GM12878 (cell line): Measurements from ENCODE around the gene SLC7A1. TPM values are rescaled to one million over a fixed set of nuclear protein-coding genes. Genes with fewer than 3 reads are reported as not detected.

ENCODE experiments used
- ASH2L ChIP-seq: fragments of 300-600, 200-600 bp; sonication (generic); IDR thresholded peaks from 2 replicates; pipeline ENCODE4 v1.6.1; 2017; ENCODE audit warnings: low read depth, mild to moderate bottlenecking, borderline replicate concordance
- ATF2 ChIP-seq: IDR thresholded peaks from 2 replicates; pipeline ENCODE4 v1.6.1; 2012; ENCODE audit warnings: low read length, inconsistent platforms
- ATF3 ChIP-seq: IDR thresholded peaks from 2 replicates; pipeline ENCODE4 v1.6.1; 2011; ENCODE audit warnings: low read depth, mild to moderate bottlenecking, low read length, moderate library complexity, borderline replicate concordance; ENCODE audit errors: extremely low read depth
- CBFB ChIP-seq: IDR thresholded peaks from 2 replicates; pipeline ENCODE4 v1.6.1; 2016; ENCODE audit warnings: antibody characterized with exemption, low read depth
- CREM ChIP-seq: IDR thresholded peaks from 2 replicates; pipeline ENCODE4 v1.6.1; 2014; ENCODE audit warnings: antibody characterized with exemption, low read depth
- HDAC6 ChIP-seq: fragments of 200-600 bp; sonication (generic); IDR thresholded peaks from one replicate; pipeline ENCODE4 v1.8.0; 2017; ENCODE audit warnings: antibody characterized with exemption; ENCODE audit not compliant: unreplicated experiment
- HDGF ChIP-seq: fragments of 450-650 bp; IDR thresholded peaks from 2 replicates; pipeline ENCODE4 v1.6.1; 2016; ENCODE audit warnings: antibody characterized with exemption
- JUND ChIP-seq: IDR thresholded peaks from 2 replicates; pipeline ENCODE4 v1.6.1; 2012; ENCODE audit warnings: low read depth, mild to moderate bottlenecking, low read length, improper control_type of control experiment, moderate library complexity
- MAX ChIP-seq: IDR thresholded peaks from 2 replicates; pipeline ENCODE4 v1.6.1; 2012; ENCODE audit warnings: low read depth, low read length, improper control_type of control experiment
- MLLT1 ChIP-seq: fragments of 450-650 bp; IDR thresholded peaks from 2 replicates; pipeline ENCODE4 v1.6.1; 2016; ENCODE audit warnings: mild to moderate bottlenecking
- NR2C2 ChIP-seq: IDR thresholded peaks from 2 replicates; pipeline ENCODE4 v1.6.1; 2011; ENCODE audit warnings: borderline replicate concordance, low read depth; ENCODE audit not compliant: control insufficient read depth, insufficient read length
- NR2F1 ChIP-seq: fragments of 450-650 bp; conservative IDR thresholded peaks from 2 replicates; pipeline ENCODE4 v1.6.1; 2017; ENCODE audit warnings: mild to moderate bottlenecking
- TAF1 ChIP-seq: IDR thresholded peaks from 2 replicates; pipeline ENCODE4 v1.6.1; 2011; ENCODE audit warnings: mild to moderate bottlenecking, low read depth, low read length, borderline replicate concordance
- ZBTB11 ChIP-seq: fragments of 450-650 bp; formaldehyde crosslinking; IDR thresholded peaks from 2 replicates; pipeline ENCODE4 v1.5.0; 2022; ENCODE audit warnings: mild to moderate bottlenecking, missing genetic modification characterization
- ZBTB33 ChIP-seq: fragments of 450-650 bp; IDR thresholded peaks from 2 replicates; pipeline ENCODE4 v1.6.1; 2017; ENCODE audit warnings: mild to moderate bottlenecking
- polyA plus RNA-seq, 11 experiments: library from polyadenylated mRNA; depleted of rRNA in 4 of 11; unstranded in 6 of 11; stranded (reverse) in 5 of 11; fragments of >200 nt; fragmentation: Nextera tagmentation in 4 of 11; fragmentation: Illumina TruSeq in 1 of 11; extraction: Ambion mirVana in 4 of 11; extraction: Trizol in 1 of 11; gene quantifications; 1 replicate in 1 of 11; 2 replicates in 10 of 11; pipeline versions ENCODE4 v1.2.1 to v1.2.3, GENCODE V29; 2011 to 2016; ENCODE audit warnings: inconsistent platforms in 2 of 11, missing spikeins in 2 of 11, low read depth in 1 of 11
- total RNA-seq, 4 experiments: library from RNA; depleted of rRNA in 3 of 4; stranded (reverse); fragments of >200 nt in 3 of 4; fragmentation: Illumina TruSeq in 1 of 4; extraction: Trizol in 1 of 4; gene quantifications; 2 replicates each; pipeline versions ENCODE4 v1.2.1 to v1.2.3, GENCODE V29; 2013 to 2021

Gene SLC7A1
- total and polyA plus RNA-seq, 10 of the 15 experiments (the other 5 are each of a cell fraction or from before 2014, with no cell fraction given), result 6.4 to 91.7 (median 23.4) TPM

- TF ChIP-seq ZBTB33 (no peak), CREM (no peak), CBFB (no peak), NR2F1 (no peak), ASH2L (no peak), ATF2 (no peak), MLLT1 (no peak), ZBTB11 (CRISPR knock-in tag) (no peak), MAX (no peak), NR2C2 (no peak), HDGF (no peak), HDAC6 (no peak), JUND (no peak), ATF3 (no peak), TAF1 (no peak)
- TF ChIP-seq, all 136 proteins: peak for 0
These were observed 93.0 kb downstream of the SLC7A1 start (continued) for GRCh38 chr13:29502391-29503008.
